ENCODE results near the gene MTFR2.

The MTFR2 gene

GRCh38 chr6:136290410-136291010, 40.4 kb upstream of the MTFR2 start (continued):
- TF ChIP-seq ATF2 (tag by site-specific recombination; IDR thresholded peaks at IDR 0.05; ENCODE audit: low read depth): no peak
- no peak for TF ChIP-seq ZNF623 (tag by site-specific recombination; IDR thresholded peaks at IDR 0.05)
- TF ChIP-seq ZNF121 (tag by site-specific recombination; IDR thresholded peaks at IDR 0.05): no peak
- TF ChIP-seq ZNF670 (tag by site-specific recombination; IDR thresholded peaks at IDR 0.05; ENCODE audit: low read depth): no peak
- TF ChIP-seq ZNF555 (tag by site-specific recombination; conservative IDR thresholded peaks at IDR 0.05): no peak
- TF ChIP-seq BCL6B (tag by site-specific recombination; IDR thresholded peaks at IDR 0.05): no peak
- TF ChIP-seq ZNF692 (tag by site-specific recombination; IDR thresholded peaks at IDR 0.05): 0 out of 2 replicates have a peak, but pooled peaks have one; percentile 7
- TF ChIP-seq ZNF423 (tag by site-specific recombination; IDR thresholded peaks at IDR 0.05): no peak
- TF ChIP-seq ZXDB (tag by site-specific recombination; IDR thresholded peaks at IDR 0.05): no peak; the same call in 1 of the 2 replicates
- TF ChIP-seq GLI2 (tag by site-specific recombination; IDR thresholded peaks at IDR 0.05; ENCODE audit: borderline replicate concordance, low read depth): no peak
- TF ChIP-seq ZNF10 (tag by site-specific recombination; IDR thresholded peaks at IDR 0.05): 0 out of 2 replicates have a peak, but pooled peaks have one; percentile 10
- TF ChIP-seq SETDB1 (IDR thresholded peaks at IDR 0.05; ENCODE audit: insufficient read length, low read length): no peak
- 0 out of 2 replicates have a peak, but pooled peaks have one; percentile 28 for TF ChIP-seq ZNF366 (tag by site-specific recombination; conservative IDR thresholded peaks at IDR 0.05)
- no peak for TF ChIP-seq PRDM1 (tag by site-specific recombination; IDR thresholded peaks at IDR 0.05)
- TF ChIP-seq ZNF837 (tag by site-specific recombination; IDR thresholded peaks at IDR 0.05): no peak
- no peak for TF ChIP-seq ZNF626 (tag by site-specific recombination; IDR thresholded peaks at IDR 0.05)
- TF ChIP-seq CTCF (tag by site-specific recombination; IDR thresholded peaks at IDR 0.05): no peak; the same call in 1 of the 2 replicates
- TF ChIP-seq ZNF174 (tag by site-specific recombination; IDR thresholded peaks at IDR 0.05): no peak
- no peak for TF ChIP-seq KLF8 (tag by site-specific recombination; IDR thresholded peaks at IDR 0.05)
- peak; percentile 42; the same call in 1 of the 2 replicates for TF ChIP-seq FEZF1 (tag by site-specific recombination; IDR thresholded peaks at IDR 0.05)
- no peak for TF ChIP-seq AEBP2 (tag by site-specific recombination; IDR thresholded peaks at IDR 0.05; ENCODE audit: borderline replicate concordance)
- no peak for TF ChIP-seq ZNF211 (tag by site-specific recombination; IDR thresholded peaks at IDR 0.05; ENCODE audit: low read depth)
- TF ChIP-seq ZNF701 (tag by site-specific recombination; IDR thresholded peaks at IDR 0.05): no peak
- no peak for TF ChIP-seq ZNF16 (tag by site-specific recombination; IDR thresholded peaks at IDR 0.05; ENCODE audit: low read depth)
- peak; percentile 41; the same call in 1 of the 2 replicates for TF ChIP-seq ZBTB20 (tag by site-specific recombination; IDR thresholded peaks at IDR 0.05)
- no peak for TF ChIP-seq ZNF529 (tag by site-specific recombination; IDR thresholded peaks at IDR 0.05; ENCODE audit: insufficient replicate concordance)
- no peak for TF ChIP-seq ZNF221 (tag by site-specific recombination; IDR thresholded peaks at IDR 0.05; ENCODE audit: borderline replicate concordance)
- TF ChIP-seq ZNF654 (tag by site-specific recombination; IDR thresholded peaks at IDR 0.05; ENCODE audit: low read depth): no peak
- TF ChIP-seq ZNF266 (tag by site-specific recombination; IDR thresholded peaks at IDR 0.05; ENCODE audit: low read depth): no peak
- no peak for TF ChIP-seq HOXA7 (CRISPR knock-in tag; IDR thresholded peaks at IDR 0.05; ENCODE audit: borderline replicate concordance)
- TF ChIP-seq BCL11A (tag by site-specific recombination; IDR thresholded peaks at IDR 0.05; ENCODE audit: low read depth): no peak
- peak; percentile 21; the same call in 1 of the 2 replicates for TF ChIP-seq ZNF335 (tag by site-specific recombination; conservative IDR thresholded peaks at IDR 0.05)
- no peak for TF ChIP-seq ZNF184 (tag by site-specific recombination; IDR thresholded peaks at IDR 0.05)
- TF ChIP-seq SCRT1 (tag by site-specific recombination; IDR thresholded peaks at IDR 0.05; ENCODE audit: borderline replicate concordance): no peak
